MM.1S (cell line): ENCODE measurements around the gene ITGB3.

Experiments
- EZH2 ChIP-seq: fragments of 300-600 bp; sonication (generic); optimal IDR thresholded peaks from 2 replicates; pipeline ENCODE3; 2017; ENCODE audit warnings: low read depth, mild to moderate bottlenecking, antibody characterized with exemption, low read length, mixed read lengths
- EZH2phosphoT487 ChIP-seq: fragments of 300-600 bp; sonication (generic); IDR thresholded peaks from 2 replicates; pipeline ENCODE4 v1.6.1; 2018; ENCODE audit warnings: antibody characterized with exemption, low read length
- TF ChIP-seq, protein P1 (sequence below): fragments of 300-600 bp; sonication (generic); IDR thresholded peaks from 2 replicates; pipeline ENCODE4 v1.5.1; 2016; ENCODE audit warnings: antibody characterized with exemption, low read length, mixed read lengths

DNA sequence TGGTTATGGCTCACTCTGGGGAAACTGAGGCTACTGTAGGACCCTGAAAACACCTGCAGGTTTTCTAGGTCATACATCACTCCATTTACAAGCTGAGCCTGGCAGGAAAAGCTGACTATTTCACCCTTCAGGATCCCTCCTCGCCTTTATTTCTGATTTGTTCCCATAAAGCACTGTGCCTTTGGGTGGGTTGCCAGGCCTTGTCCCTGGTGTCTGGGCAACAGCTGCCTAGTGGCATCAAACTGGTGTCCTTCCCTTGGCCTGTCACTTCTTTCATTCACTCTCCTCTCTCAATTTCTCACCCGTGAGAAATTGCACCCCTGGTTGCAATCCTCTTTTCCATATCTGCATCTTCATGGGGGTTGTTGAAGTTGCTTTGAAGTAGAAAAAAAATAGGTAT is 42.8 kb upstream of the ITGB3 start:
- TF ChIP-seq, protein P1, sequence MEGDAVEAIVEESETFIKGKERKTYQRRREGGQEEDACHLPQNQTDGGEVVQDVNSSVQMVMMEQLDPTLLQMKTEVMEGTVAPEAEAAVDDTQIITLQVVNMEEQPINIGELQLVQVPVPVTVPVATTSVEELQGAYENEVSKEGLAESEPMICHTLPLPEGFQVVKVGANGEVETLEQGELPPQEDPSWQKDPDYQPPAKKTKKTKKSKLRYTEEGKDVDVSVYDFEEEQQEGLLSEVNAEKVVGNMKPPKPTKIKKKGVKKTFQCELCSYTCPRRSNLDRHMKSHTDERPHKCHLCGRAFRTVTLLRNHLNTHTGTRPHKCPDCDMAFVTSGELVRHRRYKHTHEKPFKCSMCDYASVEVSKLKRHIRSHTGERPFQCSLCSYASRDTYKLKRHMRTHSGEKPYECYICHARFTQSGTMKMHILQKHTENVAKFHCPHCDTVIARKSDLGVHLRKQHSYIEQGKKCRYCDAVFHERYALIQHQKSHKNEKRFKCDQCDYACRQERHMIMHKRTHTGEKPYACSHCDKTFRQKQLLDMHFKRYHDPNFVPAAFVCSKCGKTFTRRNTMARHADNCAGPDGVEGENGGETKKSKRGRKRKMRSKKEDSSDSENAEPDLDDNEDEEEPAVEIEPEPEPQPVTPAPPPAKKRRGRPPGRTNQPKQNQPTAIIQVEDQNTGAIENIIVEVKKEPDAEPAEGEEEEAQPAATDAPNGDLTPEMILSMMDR, result no peak
- TF ChIP-seq EZH2 (no peak), EZH2phosphoT487 (no peak)
